NCI-H226 (cell line): ENCODE results near the gene TRIM3.

Experiments used
- DNase-seq: peaks from one replicate; pipeline ENCODE4 v3.0.0-alpha.2; 2015

The TRIM3 gene

DNA sequence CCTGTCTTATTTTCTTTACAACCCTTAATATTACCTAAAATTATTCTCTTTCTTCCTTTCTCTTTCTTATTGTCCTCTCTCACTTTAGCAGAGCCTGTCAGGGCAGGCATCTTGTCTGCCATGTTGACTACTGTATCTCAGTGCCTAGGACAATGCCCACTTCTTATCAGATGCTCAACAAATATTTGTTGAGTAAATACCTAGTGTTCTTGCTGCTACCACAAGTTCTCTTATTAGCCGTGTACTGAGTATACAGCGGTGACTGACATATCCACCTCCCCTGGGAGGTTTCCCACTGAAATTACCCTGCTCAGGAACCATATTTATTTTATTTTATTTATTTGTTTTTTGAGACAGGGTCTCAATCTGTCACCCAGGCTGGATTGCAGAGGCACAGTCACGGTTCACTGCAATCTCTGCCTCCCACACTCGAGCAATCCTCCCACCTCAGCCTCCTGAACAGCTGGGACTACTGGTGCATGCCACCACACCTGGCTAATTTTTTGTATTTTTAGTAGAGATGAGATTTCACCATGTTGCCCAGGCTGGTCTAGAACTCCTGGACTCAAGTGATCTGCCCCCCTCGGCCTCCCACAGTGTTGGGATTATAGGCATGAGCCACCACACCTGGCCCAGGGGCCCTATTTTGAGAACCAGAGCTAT, 39.6 kb downstream of the TRIM3 start:
- no peak for DNase-seq

DNA sequence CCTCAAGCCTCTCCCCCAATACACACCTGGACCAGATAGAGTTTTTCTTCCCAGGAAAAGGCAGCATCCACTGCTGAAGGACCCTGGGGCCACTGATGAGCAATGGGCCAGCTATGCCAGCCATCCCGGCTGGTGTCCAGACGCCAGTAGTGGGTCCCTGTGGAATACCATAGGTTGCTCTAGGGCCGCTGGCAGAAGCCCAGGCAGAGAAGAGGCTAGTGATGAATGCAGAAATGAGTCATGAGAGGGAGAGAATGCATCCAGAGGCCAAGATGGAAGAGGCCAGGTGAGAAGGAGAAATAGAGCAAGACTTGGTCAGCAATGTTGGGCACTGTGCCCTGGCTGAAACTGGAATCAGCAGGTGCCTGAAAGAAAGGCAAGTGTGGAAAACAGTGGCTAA, 41.9 kb downstream of the TRIM3 start:
- peak; percentile 89 for DNase-seq

DNA sequence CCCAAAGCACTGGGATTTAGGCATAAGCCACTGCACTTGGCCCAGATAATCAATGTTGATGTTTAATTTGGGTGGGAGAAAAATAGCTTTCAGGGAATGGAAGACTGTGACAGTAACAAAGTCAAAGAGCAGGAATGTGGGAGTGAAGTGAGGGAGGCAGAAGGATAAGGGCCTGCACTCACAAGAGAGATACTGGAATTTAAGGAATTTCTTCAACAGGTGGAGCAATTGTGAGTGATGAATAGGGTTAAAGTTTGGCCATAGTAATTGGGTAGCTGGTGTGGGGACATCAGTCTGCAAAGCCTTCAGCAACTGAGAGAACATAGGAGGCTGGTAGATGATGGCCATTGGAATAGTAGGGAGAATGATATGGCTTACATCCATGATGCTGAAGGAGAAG, 46.2 kb downstream of the TRIM3 start:
- DNase-seq: no peak

DNA sequence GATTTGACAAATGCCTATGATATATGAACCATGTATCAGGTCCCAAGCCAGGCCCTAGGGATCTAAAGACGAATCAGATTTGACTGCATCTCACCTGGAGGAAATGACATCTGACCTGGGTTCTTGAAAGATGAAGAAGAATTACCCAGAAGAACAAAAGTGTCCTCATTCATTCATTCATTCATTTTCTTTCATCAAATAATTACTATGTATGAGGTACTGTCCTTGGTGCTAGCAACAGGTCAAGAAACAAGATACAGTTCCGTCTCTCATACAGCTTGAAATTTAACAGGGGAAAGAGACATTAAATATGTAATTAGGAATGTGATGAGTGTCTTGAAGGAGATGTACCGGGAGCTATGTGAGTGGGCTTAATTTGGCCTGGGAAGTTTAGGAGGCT, 53.1 kb downstream of the TRIM3 start:
- no peak for DNase-seq

DNA sequence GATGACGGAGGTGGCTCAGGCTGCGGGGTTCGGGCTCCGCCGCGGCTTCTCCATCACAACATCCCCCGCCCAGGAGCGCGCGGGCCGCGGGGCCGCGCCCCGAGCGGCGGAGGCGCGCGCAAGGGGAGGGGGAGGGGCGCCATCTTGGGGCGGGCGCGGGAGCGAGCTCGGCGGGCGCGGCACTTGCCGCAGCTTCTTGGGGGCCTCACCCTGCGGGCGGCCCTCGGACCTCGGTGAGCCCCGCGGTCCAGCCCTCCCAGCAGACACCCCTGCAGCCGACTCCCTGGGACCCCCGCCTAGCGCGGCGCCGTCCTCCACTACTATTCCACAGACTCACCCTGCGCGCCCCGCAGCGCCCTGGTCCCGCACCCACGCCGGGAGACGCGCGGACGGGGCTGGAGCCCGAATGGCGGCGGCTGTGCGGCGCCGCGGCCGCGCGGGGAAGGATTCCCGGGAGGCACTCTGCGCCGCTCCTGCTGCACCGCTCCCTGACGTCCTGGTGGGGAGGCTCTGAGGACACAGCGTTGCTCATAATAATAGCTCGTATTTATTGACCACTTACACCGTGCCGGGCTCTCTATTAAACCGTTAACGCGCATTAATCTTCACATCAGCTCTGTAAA, 54.6 kb downstream of the TRIM3 start, which contains the start of gene APBB1:
Gene APBB1 (minus strand): TSS at position 86 of the 623 bp plus-strand sequence. CDS start 7,747 bp downstream, outside the sequence.
- no peak for DNase-seq

DNA sequence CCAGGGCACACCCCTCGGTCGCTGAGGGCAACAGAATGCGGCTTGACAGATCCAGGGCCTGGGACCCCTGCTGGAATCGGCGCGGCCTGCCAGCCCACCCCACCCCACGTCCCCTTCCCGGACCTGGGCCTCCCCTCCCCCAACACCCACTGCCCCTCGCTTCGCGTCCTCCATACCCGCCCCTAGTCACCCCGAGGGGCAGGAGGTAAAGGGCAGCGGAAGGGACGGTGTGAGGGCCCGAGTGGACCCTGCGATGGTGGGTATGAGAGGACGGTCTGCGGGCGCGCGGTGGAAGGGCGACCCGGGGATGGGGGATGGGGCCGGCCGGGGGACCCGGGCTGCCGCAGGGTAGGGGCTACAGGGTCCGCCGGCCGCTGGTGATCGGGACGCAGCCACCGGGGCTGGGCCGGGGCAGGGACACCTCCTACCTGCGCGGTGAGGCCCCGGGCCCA, 55.2 kb downstream of the TRIM3 start:
- no peak for DNase-seq

DNA sequence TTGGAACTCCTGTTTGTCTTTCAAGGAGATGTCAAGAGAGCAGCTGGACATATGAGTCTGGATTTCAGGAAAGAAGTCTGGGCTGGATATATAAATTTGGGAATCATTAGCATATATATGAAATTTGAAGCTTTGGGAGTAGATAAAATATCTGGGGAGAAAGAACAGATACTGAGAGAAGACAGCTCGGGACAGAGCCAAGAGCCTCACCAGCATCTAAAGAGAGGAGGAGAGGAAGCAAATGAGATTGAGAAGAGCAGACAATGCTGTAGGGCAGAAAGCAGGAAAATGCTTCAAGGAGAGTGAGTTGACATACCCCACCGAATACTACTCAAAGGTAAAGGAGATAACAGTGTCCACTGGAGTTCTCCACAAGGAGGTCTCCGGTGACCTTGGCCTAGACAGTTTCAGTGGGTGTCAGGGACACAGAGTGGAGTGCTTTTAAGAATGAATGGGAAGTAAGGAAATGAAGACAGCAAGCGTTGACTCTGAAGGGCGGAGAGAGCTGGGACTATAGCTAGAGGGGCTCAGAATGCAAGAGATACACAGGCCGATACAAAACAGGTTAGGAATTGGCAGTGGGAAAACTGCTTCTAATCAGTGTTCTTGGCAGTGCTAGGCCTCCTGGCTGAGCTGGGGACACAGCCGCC, 55.7 kb downstream of the TRIM3 start:
- DNase-seq: no peak

DNA sequence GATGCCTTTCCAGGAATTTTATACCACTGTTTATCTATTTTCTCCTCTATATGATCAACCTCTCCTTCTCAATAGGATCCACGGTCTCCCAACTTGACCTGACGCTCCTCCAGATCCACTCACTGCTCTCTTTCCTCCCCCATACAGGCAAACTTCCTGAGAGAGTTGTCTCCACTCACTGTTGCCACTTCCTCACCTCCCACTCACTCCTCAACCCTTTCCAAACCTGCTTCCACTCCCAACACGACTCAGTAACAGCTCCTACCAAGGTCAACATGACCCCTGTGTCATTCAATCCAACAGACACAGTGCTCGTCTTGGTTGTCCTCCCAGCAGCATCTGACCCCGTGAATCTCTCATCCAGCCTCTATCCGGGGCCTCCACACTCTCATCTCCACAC, 57.9 kb downstream of the TRIM3 start:
- no peak for DNase-seq

DNA sequence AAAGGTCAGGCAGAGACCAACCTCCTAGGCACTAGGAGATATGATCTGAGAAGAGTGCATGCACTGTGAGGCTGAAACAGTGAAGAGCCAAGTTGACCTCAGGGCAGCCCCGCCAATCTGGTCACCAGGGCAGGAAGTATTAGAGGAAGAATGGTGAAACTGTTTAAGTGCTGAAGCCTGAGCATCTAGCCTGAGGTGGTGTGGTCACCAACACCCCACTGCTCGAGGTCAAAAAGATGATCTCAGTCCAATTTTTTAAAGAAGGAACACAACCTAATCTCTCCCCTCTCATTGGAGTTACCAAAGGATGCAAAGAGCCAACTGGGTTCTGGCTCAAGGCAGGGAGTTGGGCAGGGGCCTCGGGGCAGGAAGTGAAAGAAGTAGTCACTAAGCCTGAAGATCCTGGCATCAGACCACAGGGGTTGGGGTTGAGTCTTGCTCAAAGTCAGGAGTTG, 58.8 kb downstream of the TRIM3 start:
- no peak for DNase-seq

DNA sequence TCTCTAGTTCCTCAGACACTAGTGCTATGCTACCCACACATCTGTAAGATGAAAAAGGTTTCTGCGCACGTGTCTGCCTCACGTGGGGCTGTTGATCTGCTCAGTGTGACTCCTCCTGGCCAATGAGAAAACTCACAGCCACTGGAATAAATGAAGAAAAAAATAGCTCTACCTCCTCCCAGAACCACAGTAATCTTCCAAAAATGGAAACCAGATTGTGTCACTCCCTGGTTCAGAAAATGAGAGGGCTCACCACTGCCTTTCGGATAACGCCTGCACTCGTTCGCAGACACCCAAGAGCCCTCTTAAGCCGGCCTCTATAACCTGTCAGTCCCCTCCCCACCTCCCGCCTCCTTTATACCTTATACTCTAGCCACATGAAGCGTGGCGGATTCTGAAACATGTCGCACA, 59.9 kb downstream of the TRIM3 start:
- DNase-seq: no peak

DNA sequence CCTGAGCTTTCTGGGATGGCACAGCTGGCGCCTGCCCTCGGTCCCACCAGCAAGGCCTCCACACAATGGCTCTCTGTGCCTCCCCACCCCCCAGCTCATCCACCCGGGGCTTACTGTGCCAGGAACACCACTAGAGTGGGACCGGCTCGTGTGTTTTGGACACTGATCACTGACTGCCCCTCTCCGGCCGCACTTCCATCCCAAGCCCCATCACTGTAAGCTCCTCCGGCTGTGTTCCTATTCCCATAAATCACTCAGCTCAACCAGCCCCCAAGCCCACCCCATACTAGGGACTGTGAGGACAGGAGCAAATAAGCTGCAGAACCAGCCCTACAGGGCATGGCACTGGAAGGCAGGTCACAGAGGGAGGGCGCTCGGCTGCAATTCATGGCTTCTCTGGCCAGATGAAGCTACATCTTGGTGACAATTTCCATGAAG, 62.1 kb downstream of the TRIM3 start:
- DNase-seq: no peak

DNA sequence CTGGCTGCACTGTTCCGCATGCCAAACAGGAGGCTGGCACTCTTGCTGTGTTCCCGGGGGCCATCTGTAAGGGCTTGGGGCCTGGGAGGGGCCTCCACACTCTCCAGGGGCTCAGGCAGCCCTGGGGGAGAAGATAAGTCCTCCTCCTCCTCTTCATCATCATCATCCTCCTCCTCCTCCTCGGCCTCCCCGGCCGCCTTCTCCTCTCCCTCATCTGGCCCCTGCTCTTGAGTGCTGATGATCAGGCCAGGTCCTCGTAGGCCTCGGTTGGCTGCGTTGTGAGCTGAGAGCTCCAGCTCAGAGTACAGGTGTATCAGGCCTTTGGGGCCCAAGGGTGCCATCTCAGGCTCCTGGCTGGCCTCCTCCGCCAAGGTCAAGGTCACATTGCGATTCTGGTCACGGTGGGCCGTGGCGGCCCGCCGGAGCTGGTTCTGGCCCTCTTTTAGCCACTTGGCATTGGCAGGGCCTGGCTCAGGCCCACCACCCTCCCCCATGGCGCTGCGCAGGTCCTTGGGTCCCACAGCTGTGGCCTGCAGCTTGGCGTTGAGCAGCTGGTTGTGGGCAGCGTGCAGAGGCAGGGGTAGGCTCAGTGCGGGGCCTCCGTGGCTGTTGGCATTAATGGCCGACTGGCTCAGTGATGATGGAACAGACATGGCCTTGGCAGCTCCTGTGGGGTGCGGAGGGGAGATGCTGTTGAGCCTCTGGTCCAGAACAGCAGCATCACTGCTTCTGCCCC, 62.9 kb downstream of the TRIM3 start:
- DNase-seq: no peak

DNA sequence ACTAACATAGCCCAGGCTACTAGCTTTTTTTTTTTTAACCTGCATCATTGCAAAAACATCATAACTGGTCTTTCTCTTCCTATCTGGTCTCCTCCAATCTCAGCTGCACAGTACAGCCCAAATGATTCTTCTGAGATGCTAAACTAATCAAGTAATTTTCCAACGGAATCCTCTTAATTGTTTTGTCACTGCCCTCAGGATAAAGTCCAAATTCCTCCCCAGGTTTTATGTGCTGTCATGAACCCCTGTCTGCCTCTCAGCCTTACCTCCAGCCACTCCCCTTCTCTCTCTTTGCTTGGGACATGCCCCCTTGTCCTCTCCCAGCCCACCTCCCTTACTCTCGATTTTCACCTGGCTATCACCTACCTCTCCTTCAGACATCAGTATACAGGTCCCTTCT, 67.4 kb downstream of the TRIM3 start:
- no peak for DNase-seq

DNA sequence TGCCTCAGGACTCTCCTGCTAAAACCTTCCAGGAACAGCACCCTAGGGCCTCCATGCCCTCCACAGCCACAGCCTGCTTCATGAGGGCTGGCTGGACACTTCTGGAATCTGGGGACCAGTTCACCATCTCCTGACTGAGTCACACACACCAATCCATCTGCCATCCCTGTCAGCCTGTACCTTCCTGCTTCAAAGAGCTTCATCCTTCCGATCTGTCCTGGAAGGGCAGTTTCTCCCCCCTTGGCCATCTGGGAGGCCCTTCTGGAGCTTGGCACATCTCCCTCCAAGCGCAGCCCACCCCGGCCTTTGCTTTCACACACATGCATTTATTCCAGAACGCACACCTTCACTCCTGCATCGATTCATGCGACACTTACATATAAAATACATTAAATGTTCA, 67.9 kb downstream of the TRIM3 start:
- no peak for DNase-seq

DNA sequence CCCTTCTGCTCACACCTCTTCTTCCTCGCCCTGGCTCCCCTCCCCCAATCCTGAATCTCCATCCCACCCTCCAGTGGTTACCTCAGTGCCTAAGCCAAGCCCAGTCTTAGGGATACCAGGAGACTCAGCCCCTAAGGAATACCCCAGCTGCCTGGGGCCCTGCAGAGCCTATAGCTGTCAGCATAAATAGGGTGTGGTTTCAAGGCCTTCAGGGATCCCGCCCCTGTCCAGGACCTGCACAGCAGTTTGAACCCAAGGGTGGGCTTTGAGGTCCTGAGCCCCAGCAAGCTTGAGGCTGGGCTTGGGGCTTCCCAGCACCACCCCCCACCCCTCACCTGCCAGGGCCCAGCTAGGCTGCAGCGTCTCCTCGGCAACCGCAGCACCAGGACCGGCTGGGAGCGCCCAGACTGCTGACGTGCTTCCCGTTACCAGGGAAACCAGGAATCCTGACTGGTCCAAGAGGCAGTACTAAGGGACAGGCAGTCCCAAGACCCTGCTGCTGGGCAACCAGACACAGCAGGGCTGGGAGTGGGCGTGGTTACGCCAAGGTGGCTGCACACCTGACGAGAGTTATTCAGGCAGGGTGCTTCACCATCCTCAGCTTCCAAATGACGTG, 68.6 kb downstream of the TRIM3 start:
- no peak for DNase-seq

DNA sequence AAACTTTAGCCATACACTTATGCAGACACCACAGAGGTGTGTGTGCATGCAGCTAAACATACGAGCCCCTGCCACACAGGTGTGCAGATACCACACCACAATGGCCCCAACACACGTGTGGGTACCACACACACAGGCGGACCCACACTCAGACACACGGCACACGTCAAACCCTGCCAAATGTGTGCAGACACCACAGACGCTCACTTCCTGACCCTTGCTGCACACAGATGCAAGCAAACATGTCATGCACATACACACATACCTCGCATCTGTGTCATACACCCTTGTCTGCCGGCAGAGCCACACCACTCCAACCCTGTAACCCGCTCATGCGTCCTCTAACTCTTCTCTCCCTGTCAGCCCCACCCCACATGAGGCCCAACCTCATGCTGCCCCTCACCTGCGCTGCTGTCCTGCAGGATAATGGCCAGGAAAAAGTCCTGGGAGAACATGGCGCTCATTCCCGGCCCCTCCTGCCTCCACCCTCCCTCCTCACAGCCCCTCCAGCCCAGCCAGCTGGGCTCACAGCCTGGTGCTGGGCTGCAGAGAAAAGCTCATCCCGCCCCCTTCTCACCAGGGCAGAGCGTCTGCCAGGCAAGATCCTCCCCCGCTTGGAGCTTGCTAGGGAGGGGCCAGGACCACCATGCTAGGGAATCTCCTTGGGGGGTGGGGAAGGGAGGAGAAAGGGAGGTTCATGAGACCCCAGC, 69.2 kb downstream of the TRIM3 start:
- no peak for DNase-seq

DNA sequence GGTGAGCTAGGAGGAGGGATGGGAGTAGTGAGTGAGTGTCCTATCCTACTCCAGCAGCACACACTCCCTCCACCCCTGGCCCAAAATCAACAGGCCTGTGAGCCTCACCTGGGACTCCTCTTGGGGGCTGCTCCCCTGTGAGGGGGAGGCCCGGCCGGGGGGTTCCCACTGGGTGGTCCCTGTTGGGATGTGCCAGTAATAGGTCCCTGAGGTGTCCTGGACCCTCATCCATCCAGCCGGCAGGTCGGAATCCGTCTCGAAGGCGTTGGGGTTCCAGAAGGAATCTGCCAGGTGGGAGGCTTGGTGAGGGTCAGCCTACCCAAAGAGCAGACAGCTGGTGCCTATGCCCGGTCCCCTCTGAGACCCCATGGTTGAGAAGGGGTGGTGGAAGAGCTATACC, 70.2 kb downstream of the TRIM3 start:
- no peak for DNase-seq

DNA sequence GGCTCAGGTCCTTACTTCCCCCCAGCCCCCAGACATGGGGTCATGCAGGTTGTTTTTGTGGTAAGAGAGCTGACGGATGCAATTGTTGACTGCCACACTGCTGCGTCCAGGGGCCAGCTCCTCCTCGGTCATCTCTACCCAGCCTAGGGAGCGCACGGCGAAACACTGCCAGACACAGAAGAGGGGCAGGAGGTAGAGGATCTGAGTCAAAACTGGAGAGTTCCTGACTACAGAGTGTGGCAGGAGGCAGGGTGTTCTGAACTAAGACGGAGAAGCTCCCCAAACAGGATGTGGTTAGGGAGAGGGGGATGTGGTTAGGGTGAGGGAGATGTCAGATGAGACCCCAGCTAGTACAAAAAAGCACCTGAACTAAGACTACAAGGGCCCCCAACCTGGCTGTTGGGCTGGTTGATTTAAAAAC, 71.2 kb downstream of the TRIM3 start:
- no peak for DNase-seq

DNA sequence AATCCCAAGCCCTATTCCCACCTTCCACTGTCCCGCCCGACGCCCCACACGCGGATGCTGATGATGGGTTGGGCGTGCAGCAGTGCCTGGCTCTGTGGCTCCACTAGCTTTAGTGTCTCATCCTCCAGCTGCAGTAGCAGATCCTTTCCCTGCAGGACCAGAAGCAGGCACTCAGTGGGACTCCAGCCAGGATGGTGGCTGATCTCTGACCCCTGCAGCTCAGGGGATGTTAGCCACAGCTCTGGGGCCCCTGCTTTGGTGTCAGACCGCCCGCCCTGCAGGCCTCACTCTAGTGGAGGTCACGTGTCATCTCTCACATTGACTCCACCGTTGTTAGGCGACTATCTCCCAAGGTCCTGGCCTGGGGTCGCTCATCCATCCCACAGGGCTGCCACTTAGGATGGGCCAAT, 71.7 kb downstream of the TRIM3 start:
- DNase-seq: no peak

DNA sequence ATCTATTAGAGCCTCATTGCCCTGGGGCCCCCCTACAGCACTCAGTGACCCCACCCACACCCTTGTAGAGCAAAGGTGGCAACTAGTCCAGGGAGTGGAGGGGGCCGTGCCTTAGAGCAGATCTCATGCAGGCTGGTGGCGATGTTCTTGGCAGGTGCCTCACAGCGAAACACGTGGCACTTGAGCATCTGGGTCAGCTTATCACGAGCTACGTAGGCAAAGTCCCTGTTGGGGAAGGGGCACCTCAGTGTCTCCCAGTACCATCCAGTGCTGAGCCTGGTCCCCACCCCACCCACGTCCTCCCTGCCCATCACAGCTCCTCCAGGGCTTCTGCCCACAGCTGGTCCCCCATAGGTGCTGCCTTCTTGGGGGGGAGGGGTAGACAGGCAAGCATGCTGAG, 72.3 kb downstream of the TRIM3 start:
- no peak for DNase-seq

DNA sequence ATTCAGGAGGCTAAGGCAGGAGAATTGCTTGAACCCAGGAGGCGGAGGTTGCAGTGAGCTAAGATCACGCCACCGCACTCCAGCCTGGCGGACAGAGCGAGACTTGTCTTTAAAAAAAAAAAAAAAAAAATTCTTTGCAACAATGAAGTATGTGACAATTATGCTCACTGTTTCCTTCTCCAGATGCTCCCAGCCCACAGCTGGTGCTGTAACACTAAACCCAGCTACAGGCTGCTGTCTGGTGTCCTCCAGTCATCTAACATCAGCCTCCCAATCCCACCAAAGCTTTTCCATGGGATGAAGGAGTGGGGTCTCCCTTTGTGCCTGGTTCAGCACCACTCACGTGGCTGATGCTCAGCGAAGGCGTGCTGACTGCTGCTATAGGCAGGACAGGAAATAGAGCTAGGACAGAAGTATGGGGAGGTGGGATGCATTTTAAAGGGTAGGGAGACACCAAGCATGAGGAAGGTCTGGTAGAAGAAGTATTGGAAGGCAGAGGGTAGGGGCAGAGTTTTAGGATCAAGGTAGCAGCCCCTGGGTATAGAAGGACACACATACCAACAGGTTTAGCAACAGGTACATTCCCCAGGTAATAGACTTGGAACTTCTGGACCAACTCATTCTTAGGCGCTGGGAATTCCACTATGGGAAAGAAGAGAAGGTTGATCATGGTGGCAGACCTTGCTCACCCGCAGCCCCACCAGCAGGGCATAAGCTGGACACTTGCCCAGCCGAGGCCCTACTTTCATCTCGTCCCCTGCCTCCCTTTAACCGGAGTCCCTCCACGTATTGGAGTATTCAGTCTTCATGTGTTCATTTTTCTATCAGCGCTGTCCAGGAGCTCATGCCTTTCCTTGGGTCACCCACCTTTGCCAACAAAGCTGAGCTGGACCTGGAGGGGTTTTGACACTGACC, 73.1 kb downstream of the TRIM3 start:
- no peak for DNase-seq
